SU-DHL-6 (cell line): Measurements from ENCODE around the gene GZMB.

Experiments
- H2AFZ ChIP-seq: fragments of 200-600 bp; sonication (generic); 2 replicates; pipeline ENCODE4 v1.6.1; 2014; ENCODE audit warnings: low read depth, mild to moderate bottlenecking, moderate library complexity, mixed read lengths, antibody characterized with exemption, low read length; ENCODE audit not compliant: severe bottlenecking
- H3F3A ChIP-seq: fragments of 200-600 bp; shearing (Covaris generic); 2 replicates; pipeline ENCODE4 v1.6.0; 2016; ENCODE audit warnings: antibody characterized with exemption, mild to moderate bottlenecking; ENCODE audit not compliant: insufficient read depth
- H3K27ac ChIP-seq: fragments of 200-600 bp; sonication (generic); 2 replicates; pipeline ENCODE4 v1.5.1; 2016; ENCODE audit warnings: low read depth, mild to moderate bottlenecking, low read length, moderate library complexity, mixed read lengths
- H3K27me3 ChIP-seq: fragments of 200-600 bp; sonication (generic), shearing (Covaris generic); 2 replicates; pipeline ENCODE4 v1.6.0; 2014; ENCODE audit warnings: mild to moderate bottlenecking, low read length
- H3K36me3 ChIP-seq: fragments of 200-600 bp; sonication (generic); 2 replicates; pipeline ENCODE4 v1.6.1; 2014; ENCODE audit warnings: mild to moderate bottlenecking, low read length, mixed read lengths
- H3K4me2 ChIP-seq: fragments of 300-600, 200-600 bp; shearing (Covaris generic), sonication (generic); 2 replicates; pipeline ENCODE4 v1.6.0; 2014; ENCODE audit warnings: low read length, low read depth, mild to moderate bottlenecking; ENCODE audit not compliant: poor library complexity, severe bottlenecking
- H3K4me3 ChIP-seq: fragments of 200-600 bp; sonication (generic); 2 replicates; pipeline ENCODE4 v1.5.1; 2014; ENCODE audit warnings: antibody characterized with exemption, low read length, mild to moderate bottlenecking, mixed read lengths; ENCODE audit not compliant: insufficient read depth, poor library complexity, severe bottlenecking
- H3K79me2 ChIP-seq: fragments of 200-600 bp; sonication (generic); 2 replicates; pipeline ENCODE4 v1.6.1; 2014; ENCODE audit warnings: mild to moderate bottlenecking, low read length, moderate library complexity; ENCODE audit not compliant: insufficient read depth
- H3K9ac ChIP-seq: fragments of 200-600 bp; sonication (generic); 2 replicates; pipeline ENCODE4 v1.7.0; 2014; ENCODE audit warnings: mild to moderate bottlenecking, low read length
- H3K9me2 ChIP-seq: fragments of 200-600 bp; sonication (generic); replicated peaks from 2 replicates; pipeline ENCODE4 v1.6.1; 2014; ENCODE audit warnings: low read length; ENCODE audit not compliant: insufficient read depth
- H3K9me3 ChIP-seq: fragments of 200-600 bp; sonication (generic); 2 replicates; pipeline ENCODE4 v1.6.1; 2014; ENCODE audit warnings: low read length, mixed read lengths; ENCODE audit not compliant: insufficient read depth
- H4K20me1 ChIP-seq: fragments of 200-600 bp; sonication (generic); 2 replicates; pipeline ENCODE4 v1.6.1; 2014; ENCODE audit warnings: low read depth, mild to moderate bottlenecking, antibody characterized with exemption, low read length, moderate library complexity, mixed read lengths
- EZH2phosphoT487 ChIP-seq: fragments of 200-600 bp; sonication (generic), shearing (Covaris generic); conservative IDR thresholded peaks from 2 replicates; pipeline ENCODE4 v1.6.1; 2018; ENCODE audit warnings: mild to moderate bottlenecking, antibody characterized with exemption, low read length, moderate library complexity, mixed read lengths
- TF ChIP-seq, protein P1 (sequence below): fragments of 200-600 bp; sonication (generic); IDR thresholded peaks from one replicate; pipeline ENCODE4 v1.5.1; 2017; ENCODE audit warnings: antibody characterized with exemption, mild to moderate bottlenecking, low read length, moderate library complexity; ENCODE audit not compliant: insufficient read depth, poor library complexity, severe bottlenecking

The GZMB gene

DNA sequence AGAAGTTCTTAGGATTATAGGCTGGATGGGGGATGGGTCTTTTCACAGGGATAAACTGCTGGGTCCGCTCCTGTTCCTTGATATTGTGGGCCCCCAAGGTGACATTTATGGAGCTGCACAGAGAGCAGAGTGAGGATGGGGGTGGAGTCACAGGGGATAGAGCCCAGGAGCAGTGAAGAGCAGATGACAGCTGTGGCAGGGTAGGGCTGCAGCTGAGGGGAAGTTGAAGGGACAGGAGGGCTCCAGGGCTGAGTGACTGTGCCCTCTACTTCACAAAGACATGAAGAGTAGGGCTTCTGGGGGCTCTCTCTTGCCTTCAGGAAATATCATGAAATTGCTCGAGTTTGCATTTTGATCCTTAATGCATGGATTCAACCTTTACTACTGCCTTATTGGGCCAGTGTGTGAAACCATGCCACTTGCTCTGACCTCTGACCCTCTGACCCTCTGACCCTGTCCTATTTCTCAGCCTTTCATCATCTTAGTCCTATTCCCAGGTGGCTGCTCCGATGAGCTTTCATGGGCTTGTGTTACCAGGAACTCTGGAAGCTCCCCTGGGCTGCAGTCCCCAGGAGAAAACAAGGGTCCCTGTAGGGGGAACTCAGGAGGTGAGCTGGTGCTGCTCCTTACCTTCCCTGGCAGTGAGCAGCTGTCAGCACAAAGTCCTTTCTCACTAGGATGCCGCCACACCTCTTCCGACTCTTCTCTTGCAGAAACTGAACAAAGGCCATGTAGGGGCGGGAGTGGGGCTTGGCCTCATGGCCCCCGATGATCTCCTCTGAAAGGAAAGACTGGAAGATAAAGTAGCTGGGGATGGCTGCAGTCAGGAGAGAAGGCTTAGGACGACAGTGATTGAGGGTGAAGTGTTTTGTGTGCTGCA is 26.1 kb downstream of the GZMB start:
- Histone ChIP-seq H3K4me3 (no peak overlapping the region), H3K79me2 (no peaks in the 10 kb centered on the region), H3K9me3 (no peaks in the 10 kb centered on the region), H3K27me3 (no peaks in the 10 kb centered on the region), H4K20me1 (no peaks in the 10 kb centered on the region), H3K9ac (no peak overlapping the region), H3F3A (no peaks in the 10 kb centered on the region), H3K9me2 (no peaks in the 10 kb centered on the region), H2AFZ (no peak overlapping the region), H3K36me3 (no peaks in the 10 kb centered on the region), H3K27ac (no peak overlapping the region), H3K4me2 (no peak overlapping the region)
- no peak for TF ChIP-seq EZH2phosphoT487
- TF ChIP-seq, protein P1, sequence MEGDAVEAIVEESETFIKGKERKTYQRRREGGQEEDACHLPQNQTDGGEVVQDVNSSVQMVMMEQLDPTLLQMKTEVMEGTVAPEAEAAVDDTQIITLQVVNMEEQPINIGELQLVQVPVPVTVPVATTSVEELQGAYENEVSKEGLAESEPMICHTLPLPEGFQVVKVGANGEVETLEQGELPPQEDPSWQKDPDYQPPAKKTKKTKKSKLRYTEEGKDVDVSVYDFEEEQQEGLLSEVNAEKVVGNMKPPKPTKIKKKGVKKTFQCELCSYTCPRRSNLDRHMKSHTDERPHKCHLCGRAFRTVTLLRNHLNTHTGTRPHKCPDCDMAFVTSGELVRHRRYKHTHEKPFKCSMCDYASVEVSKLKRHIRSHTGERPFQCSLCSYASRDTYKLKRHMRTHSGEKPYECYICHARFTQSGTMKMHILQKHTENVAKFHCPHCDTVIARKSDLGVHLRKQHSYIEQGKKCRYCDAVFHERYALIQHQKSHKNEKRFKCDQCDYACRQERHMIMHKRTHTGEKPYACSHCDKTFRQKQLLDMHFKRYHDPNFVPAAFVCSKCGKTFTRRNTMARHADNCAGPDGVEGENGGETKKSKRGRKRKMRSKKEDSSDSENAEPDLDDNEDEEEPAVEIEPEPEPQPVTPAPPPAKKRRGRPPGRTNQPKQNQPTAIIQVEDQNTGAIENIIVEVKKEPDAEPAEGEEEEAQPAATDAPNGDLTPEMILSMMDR, result no peak

DNA sequence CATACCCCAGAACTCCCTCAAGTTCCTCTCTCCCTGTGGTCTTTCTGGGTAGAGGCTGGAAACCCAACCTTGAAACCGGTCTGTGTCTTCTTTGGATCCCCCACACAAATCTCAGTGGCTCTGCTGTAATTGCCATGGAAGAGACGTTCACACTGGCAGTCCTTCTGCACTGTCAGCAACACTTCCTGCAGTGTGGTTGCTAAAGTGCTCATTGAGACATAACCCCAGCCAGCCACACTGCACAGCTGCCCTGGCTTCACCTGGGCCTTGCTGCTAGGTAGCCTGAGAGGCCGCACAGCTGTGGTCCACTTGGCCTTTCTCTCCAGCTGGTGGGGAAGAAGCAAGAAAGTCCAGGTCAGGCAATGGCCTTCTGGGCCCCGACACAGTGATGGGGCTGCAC is 26.9 kb downstream of the GZMB start:
- Histone ChIP-seq H3K4me2 (no peak overlapping the region), H3K9me3 (no peaks in the 10 kb centered on the region), H4K20me1 (no peaks in the 10 kb centered on the region), H3K9me2 (no peaks in the 10 kb centered on the region), H3K36me3 (no peaks in the 10 kb centered on the region), H3F3A (no peaks in the 10 kb centered on the region), H3K4me3 (no peak overlapping the region), H2AFZ (no peak overlapping the region), H3K27me3 (no peaks in the 10 kb centered on the region), H3K79me2 (no peaks in the 10 kb centered on the region), H3K9ac (no peak overlapping the region), H3K27ac (no peak overlapping the region)
- TF ChIP-seq, protein P1, result no peak
- no peak for TF ChIP-seq EZH2phosphoT487

DNA sequence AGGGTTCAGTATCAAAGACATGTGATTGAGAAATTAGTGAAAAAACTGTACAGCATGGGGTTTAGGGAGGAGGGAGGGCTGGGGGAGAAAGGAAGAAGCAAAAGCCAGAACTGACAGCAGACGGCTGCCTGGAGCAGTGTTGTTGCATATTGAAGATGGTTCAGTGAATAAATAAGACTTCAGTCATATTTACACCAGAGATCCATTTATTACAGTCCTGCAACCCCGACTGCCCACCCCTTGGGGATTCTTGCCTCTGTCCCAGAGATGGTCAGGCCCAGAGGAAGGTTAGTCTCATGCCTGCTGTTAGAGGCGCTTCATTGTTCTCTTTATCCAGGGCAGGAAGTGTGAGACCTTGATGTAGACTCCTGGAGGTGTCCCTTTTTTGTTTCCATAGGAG is 27.7 kb downstream of the GZMB start:
- Histone ChIP-seq H3K9ac (no peak overlapping the region), H3K9me3 (no peaks in the 10 kb centered on the region), H3K36me3 (no peaks in the 10 kb centered on the region), H2AFZ (no peak overlapping the region), H3K4me2 (no peak overlapping the region), H3K27me3 (no peaks in the 10 kb centered on the region), H3F3A (no peaks in the 10 kb centered on the region), H3K79me2 (no peaks in the 10 kb centered on the region), H3K27ac (no peak overlapping the region), H4K20me1 (no peaks in the 10 kb centered on the region), H3K4me3 (no peak overlapping the region), H3K9me2 (no peaks in the 10 kb centered on the region)
- no peak for TF ChIP-seq EZH2phosphoT487
- TF ChIP-seq, protein P1, result no peak
